Thoracic aorta (tissue), 2 donors: ENCODE data around the gene C11orf68. TPM values are rescaled to one million over a fixed set of nuclear protein-coding genes. Genes with fewer than 3 reads are reported as not detected.

Source experiments
- ATAC-seq: fragments of 150-250 bp; one replicate; pipeline ENCODE4 v1.8.0; 2017; ENCODE audit warnings: low read depth; ENCODE audit not compliant: insufficient number of reproducible peaks, low FRiP score
- DNase-seq: peaks from one replicate; pipeline ENCODE4 v3.0.0-alpha.2; 2020; ENCODE audit warnings: low spot score
- H3K27ac ChIP-seq, 2 donors: fragments of 200-600 bp; sonication (generic); 1 replicate in 1 of 2; 2 replicates in 1 of 2; pipeline ENCODE4 v1.5.1; 2016; ENCODE audit warnings: mild to moderate bottlenecking in 2 of 2, moderate library complexity in 2 of 2
- H3K27me3 ChIP-seq: fragments of 200-600 bp; sonication (generic); replicated peaks from 2 replicates; pipeline ENCODE4 v1.6.0; 2016; ENCODE audit warnings: mild to moderate bottlenecking; ENCODE audit not compliant: insufficient read depth
- H3K36me3 ChIP-seq: fragments of 200-600 bp; sonication (generic); one replicate; pipeline ENCODE4 v1.5.1; 2016
- H3K4me1 ChIP-seq, 2 donors: fragments of 200-600 bp; sonication (generic); 1 replicate in 1 of 2; 2 replicates in 1 of 2; pipeline versions ENCODE4 v1.5.1 to v1.6.0; 2016; ENCODE audit warnings: low read depth in 2 of 2, mild to moderate bottlenecking in 1 of 2; ENCODE audit not compliant: control insufficient read depth in 1 of 2
- H3K4me3 ChIP-seq: fragments of 200-600 bp; sonication (generic); 2 replicates; pipeline ENCODE4 v1.5.1; 2016; ENCODE audit warnings: mild to moderate bottlenecking
- H3K9me3 ChIP-seq: fragments of 200-600 bp; sonication (generic); 2 replicates; pipeline ENCODE4 v1.5.1; 2016
- CTCF ChIP-seq: fragments of 200-600 bp; sonication (generic); IDR thresholded peaks from one replicate; pipeline ENCODE4 v1.5.1; 2019; ENCODE audit warnings: antibody characterized with exemption
- total RNA-seq, 2 donors: library from RNA; depleted of rRNA; stranded (reverse); fragments of >200 nt; gene quantifications; one replicate each; pipeline versions ENCODE4 v1.1.0 to v1.2.3, GENCODE V29; 2016

The C11orf68 gene
- total RNA-seq, 2 donors from 2014 or later, result 16.3 to 27.9 TPM

DNA sequence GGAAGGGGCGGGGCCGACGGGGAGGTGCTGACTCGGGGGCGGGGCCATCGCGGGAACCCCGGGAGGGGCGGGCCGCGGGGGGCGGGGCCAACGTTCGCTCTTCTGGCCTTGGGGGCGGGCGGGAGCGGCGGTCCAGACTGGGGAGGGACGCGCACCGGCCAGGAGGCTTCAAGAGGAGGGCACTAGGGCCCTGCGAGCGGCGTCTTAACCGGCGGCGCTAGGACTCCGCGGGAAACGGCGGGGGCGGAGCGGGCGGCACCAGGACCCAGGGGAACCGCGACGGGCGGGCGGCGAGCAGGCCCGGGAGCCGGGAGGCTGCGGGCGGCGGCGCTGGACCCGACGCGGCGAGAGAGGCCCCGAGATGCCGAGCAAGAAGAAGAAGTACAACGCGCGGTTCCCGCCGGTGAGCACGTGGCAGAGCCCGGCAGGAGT, 295 bp upstream of the C11orf68 start, which contains the start of gene DRAP1:
Gene DRAP1, plus strand, starts transcription at position 286 of the 432 bp plus-strand sequence. Its CDS starts 76 bp downstream, at position 362.
- Histone ChIP-seq H3K36me3 (peaks cover 3% of the 10 kb centered on the region), H3K27ac (peak within 1 kb of the TSS; percentile 94 to 96), H3K27me3 (no peaks in the 10 kb centered on the region), H3K4me1 (peaks cover 44 to 50% of the 10 kb centered on the region in 2 donors), H3K9me3 (no peaks in the 10 kb centered on the region), H3K4me3 (peak within 1 kb of the TSS; percentile 100)
- peak; percentile 64 for ATAC-seq
- peak; percentile 94 for DNase-seq
- TF ChIP-seq CTCF, result no peak

GRCh38 chr11:65917434-65918210, 1.2 kb downstream of the C11orf68 start:
- Histone ChIP-seq H3K9me3 (no peaks in the 10 kb centered on the region), H3K4me3 (peak overlapping the region; percentile 100), H3K36me3 (no peaks in the 10 kb centered on the region), H3K4me1 (peaks cover 44 to 54% of the 10 kb centered on the region in 2 donors), H3K27me3 (no peaks in the 10 kb centered on the region), H3K27ac (peak overlapping the region; percentile 94 to 96)
- DNase-seq, result no peak
- ATAC-seq, result no peak
- no peak for TF ChIP-seq CTCF

DNA sequence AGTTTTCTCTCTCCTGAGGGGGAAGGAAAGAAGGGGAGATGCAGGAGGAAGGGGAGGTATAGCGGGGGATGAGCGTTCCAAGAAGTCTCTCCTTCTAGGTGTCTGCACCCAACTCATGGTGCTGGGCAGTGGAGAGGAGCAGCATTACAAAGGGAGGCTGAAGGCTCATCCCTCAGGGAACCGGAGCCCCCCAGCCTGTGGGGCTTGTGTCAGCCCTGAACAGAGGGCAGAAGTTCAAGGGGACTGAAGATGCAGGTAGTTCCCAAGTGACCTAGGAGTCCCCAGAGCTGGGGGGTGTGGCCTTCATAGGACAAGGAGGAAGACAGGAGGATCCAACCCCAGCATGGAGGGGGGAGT, 1.8 kb downstream of the C11orf68 start:
- H3K36me3 ChIP-seq, result no peaks in the 10 kb centered on the region
- H3K9me3 ChIP-seq, result no peaks in the 10 kb centered on the region
- peak overlapping the region; percentile 91 to 96 for H3K27ac ChIP-seq
- peaks cover 46 to 59% of the 10 kb centered on the region in 2 donors for H3K4me1 ChIP-seq
- H3K4me3 ChIP-seq, result peak overlapping the region; percentile 100
- no peak for TF ChIP-seq CTCF
- no peaks in the 10 kb centered on the region for H3K27me3 ChIP-seq
- DNase-seq (no peak), ATAC-seq (no peak)

DNA sequence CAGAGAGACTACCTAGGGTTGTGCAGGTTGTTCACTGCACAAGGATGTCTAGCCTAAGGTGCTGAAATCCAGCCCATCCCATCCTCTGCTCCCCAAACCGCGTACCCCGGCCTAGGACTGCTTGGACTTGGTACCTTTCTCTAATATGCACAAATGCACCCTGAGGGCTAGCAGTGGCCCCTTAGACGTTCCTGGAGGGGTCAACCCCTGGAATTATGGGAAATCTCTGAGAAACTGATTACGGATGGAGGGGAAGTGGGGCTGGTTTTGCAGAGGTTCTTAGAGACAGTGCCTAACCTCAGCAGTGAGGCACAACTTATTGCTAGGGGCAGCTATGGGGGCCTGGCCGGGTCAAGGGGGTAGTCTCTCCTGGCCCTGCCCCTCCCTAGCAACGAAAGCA, 2.5 kb downstream of the C11orf68 start:
- peak overlapping the region; percentile 100 for H3K4me3 ChIP-seq

More for the DNA sequence above, 2.5 kb downstream of the C11orf68 start:
- TF ChIP-seq CTCF, result no peak
- no peak for ATAC-seq
- Histone ChIP-seq H3K27me3 (no peaks in the 10 kb centered on the region), H3K36me3 (no peaks in the 10 kb centered on the region), H3K4me1 (peaks cover 51 to 66% of the 10 kb centered on the region in 2 donors), H3K9me3 (no peaks in the 10 kb centered on the region), H3K27ac (peak overlapping the region; percentile 91 to 96)
- DNase-seq, result no peak
